GM10248 (cell line): ENCODE data around the gene ME1.
A peak's percentile ranks its signal among the peaks of the same experiment; 100 is the strongest.

ENCODE experiments used
- CTCF ChIA-PET: fragments of 300-600 bp; sonication (Branson Sonifier 250); formaldehyde crosslinking; extraction: SDS; loops from one replicate; lab custom pipeline; 2021; ENCODE audit warnings: antibody characterized with exemption; lab: Yijun Ruan, JAX
- POLR2A ChIA-PET: fragments of 350-650 bp; sonication (Branson Sonifier 250); formaldehyde crosslinking; extraction: SDS; loops from one replicate; lab custom pipeline; 2020; ENCODE audit warnings: antibody characterized with exemption; lab: Yijun Ruan, JAX
- DNase-seq: peaks from one replicate; pipeline ENCODE4 v3.0.0; 2012; ENCODE audit errors: extremely low spot score
- TF ChIP-seq, protein P1 (sequence below): IDR thresholded peaks from 2 replicates; pipeline ENCODE4 v1.5.1; 2012; ENCODE audit warnings: mild to moderate bottlenecking, low read depth; ENCODE audit errors: extremely low read depth, missing control alignments, control extremely low read depth

The ME1 gene

DNA sequence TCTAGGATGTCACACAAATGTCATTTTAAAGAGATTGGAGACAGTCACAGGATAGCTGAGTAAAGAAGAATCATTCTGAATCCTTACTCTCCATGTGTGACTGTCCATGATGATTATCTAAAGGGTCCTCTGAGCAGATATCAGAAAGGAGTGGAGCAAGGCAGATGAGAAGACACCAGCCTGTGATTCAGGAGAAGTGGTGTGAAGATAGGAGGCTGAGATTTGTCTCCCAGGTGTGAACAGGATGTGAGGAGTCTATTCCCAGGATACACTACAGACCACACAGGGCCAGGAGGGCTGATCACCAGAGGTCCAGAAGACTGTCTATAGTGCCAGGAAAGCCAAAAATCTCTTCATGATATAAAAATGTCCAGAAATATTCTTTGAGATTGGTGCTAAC, 210.7 kb downstream of the ME1 start:
- ChIA-PET POLR2A (no interaction called here), CTCF (interaction anchor here (0.7 to 10.6 kb wide), 9 partner anchors 9 to 949 kb away, joined by 3 to 260 read pairs (median 4); partner anchors contain the start of genes DOP1A, PRSS35 and UBE3D)
- TF ChIP-seq, protein P1, sequence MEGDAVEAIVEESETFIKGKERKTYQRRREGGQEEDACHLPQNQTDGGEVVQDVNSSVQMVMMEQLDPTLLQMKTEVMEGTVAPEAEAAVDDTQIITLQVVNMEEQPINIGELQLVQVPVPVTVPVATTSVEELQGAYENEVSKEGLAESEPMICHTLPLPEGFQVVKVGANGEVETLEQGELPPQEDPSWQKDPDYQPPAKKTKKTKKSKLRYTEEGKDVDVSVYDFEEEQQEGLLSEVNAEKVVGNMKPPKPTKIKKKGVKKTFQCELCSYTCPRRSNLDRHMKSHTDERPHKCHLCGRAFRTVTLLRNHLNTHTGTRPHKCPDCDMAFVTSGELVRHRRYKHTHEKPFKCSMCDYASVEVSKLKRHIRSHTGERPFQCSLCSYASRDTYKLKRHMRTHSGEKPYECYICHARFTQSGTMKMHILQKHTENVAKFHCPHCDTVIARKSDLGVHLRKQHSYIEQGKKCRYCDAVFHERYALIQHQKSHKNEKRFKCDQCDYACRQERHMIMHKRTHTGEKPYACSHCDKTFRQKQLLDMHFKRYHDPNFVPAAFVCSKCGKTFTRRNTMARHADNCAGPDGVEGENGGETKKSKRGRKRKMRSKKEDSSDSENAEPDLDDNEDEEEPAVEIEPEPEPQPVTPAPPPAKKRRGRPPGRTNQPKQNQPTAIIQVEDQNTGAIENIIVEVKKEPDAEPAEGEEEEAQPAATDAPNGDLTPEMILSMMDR: no peak
- DNase-seq: no peak

DNA sequence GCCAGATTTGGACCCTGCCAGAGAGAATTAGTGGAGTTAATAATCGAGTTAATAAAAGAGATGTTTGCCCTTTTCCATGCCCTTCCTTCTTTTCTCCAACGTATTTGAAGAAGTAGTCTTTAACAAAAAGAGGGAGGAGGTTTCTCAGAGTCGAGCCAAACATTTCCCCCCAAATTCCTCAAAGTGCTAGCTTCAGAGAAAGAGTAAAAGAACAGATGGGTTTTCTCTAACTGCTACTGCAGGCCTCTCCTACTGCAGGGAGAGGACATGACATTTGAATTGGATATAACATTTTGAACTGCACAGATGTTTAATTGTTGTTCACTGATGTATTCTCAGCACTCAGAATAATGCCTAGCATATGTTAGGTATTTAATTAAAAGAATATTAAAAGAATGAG, 212.2 kb downstream of the ME1 start:
- TF ChIP-seq, protein P1: no peak
- DNase-seq: no peak
- CTCF ChIA-PET: interaction anchor here (1.2 to 10.6 kb wide), 3 partner anchors 15 to 294 kb away, joined by 3 to 260 read pairs (median 235); partner anchors contain the start of genes DOP1A, PRSS35 and UBE3D
- POLR2A ChIA-PET: no interaction called here

DNA sequence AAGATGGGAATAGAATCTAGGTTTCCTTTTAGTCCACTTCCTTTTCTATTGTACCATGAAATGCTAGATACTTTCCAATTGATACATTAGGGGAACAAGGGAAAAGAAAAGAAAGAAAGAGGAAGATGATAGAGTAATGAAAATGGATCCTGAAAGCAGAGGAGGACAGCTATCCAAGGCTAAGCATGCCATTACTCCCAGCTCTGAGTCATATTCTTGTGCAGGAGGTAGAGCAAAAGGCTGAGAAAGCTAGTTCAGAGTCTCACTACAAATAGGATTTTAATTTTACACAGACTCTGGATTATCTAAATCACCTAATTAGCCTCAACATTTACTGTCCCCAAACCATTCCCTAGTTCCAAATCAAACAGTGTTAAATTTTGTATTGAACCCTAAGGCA, 214.0 kb downstream of the ME1 start:
- no peak for DNase-seq
- TF ChIP-seq, protein P1: no peak
- CTCF ChIA-PET: interaction anchor here (1.3 to 10.6 kb wide), 10 partner anchors 9 to 319 kb away, joined by 4 to 260 read pairs (median 7); partner anchors contain the start of genes DOP1A, PRSS35 and UBE3D
- POLR2A ChIA-PET: no interaction called here

DNA sequence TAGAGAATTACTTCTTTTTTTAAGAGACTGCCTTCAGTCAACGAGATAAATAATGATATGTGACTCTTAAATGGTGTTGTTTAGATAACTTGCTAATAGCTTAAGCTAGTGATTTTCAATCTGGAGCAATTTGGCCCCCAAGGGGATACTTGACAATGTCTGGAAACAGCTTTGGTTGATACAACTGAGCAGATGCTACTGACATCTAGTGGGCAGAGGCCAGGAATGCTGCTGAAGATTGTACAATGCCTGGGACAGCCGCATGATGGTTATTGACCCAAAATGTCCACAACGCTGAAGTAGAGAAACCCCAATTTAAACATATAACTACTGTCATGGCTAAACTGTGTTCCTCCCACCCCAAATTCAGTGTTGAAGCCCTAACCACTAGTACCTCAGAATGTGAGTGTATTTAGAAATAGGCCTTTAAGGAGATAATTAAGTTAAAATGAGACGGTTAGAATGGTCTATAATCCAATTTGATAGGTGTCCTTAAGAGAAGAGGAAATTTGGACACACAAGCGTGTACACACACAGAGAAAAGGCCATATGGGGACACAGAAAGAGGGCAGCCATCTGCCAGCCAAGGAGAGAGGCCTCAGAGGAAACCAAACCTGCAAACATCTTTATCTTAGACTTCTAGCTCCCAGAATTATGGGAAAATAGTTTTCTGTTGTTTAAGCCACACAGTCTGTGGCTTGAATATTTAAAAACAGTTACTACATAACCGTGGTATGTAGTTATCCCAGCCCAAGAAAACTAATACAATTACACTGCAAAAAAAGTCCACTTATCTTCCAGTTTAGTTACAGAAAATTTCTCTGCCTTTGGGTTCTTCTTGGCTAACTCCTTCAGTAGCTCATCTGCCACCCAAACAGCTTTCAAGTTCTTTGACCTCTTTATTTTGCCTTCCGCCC, 215.5 kb downstream of the ME1 start:
- ChIA-PET POLR2A (no interaction called here), CTCF (interaction anchor here (0.6 to 10.6 kb wide), 35 partner anchors 8 to 967 kb away, joined by 3 to 260 read pairs (median 4); partner anchors contain the start of genes DOP1A, PRSS35, RWDD2A and UBE3D)
- TF ChIP-seq, protein P1: peak; percentile 88
- DNase-seq: peak; percentile 43

DNA sequence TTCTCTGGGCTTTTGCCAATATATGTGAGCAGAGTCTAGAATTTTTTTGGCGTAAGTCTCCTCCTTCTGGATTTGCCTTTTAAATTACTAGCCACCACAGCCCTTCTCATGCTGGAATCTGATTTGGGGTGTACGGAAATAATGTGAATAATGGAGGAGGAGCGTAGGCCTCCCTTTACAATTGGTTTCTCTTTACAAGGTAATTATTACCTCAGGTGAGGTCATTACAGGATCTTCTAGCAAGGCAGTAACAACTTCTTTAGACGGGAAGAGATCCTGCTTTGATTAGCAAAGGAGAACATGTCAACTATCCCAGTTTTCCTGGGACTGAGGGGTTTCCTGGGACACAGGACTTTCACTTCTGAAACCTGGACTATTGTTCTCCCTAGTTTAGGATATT, 228.8 kb downstream of the ME1 start:
- POLR2A ChIA-PET: no interaction called here
- CTCF ChIA-PET: interaction anchor here (1.0 to 15.6 kb wide), 3 partner anchors 14 to 135 kb away, joined by 3 to 114 read pairs (median 4); partner anchors contain the start of genes DOP1A and UBE3D
- no peak for DNase-seq
- TF ChIP-seq, protein P1: no peak

DNA sequence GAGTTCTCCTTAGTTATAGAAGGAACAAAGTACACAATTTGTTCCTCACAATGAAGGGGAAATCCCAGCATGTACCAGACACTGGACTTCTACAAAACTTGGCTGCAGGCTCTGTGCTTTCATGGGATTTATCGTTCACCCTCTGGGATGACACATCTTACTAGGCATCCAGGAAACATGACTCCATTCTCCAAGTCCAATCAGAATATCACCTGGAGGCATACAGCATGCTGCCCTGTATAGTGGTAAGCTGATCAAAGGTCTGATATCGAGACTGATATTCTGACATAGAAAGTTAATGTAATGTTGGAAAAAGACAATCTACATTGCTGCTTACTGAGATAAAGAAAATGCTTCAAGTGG, 231.0 kb downstream of the ME1 start:
- CTCF ChIA-PET: interaction anchor here (0.7 to 15.6 kb wide), 3 partner anchors 11 to 133 kb away, joined by 4 to 114 read pairs (median 25); partner anchors contain the start of genes DOP1A and UBE3D
- no peak for DNase-seq
- POLR2A ChIA-PET: no interaction called here
- TF ChIP-seq, protein P1: no peak
